ENCODE results near the gene DCX. TPM values are rescaled to one million over a fixed set of nuclear protein-coding genes. Genes with fewer than 3 reads are reported as not detected.

Gene DCX
- total and polyA plus RNA-seq, 2 of the 4 experiments (the other 2 are of a cell fraction) = not detected

DNA sequence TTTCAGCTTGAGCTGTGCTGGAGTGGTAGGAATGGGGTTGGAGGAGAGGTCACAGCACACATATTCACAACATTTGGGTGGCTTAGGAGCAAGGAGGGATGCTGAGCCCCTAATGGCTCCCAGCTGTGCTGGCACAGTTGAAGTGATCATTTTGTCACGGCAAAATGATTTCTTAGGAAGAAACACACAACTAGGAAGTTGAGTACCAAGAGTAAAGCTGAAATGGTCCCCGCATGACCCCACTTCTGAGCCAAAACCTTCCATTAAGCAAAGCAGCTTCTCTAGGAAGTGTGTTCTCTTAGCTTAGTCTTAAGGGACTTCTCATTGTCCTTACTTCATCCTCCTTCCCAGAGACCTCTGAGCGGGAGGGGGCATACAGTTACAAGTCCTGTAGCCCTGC, 154.3 kb downstream of the DCX start:
- H3K18ac ChIP-seq (ENCODE audit: low read depth, low read length) = no peak overlapping the region
- ChIA-PET CTCF (no interaction called here), POLR2A (ENCODE audit: unreplicated experiment) (no interaction called here)
- no peaks in the 10 kb centered on the region for H3K9me1 ChIP-seq (ENCODE audit: insufficient read depth, low read length)
- no peak overlapping the region for H2BK15ac ChIP-seq (ENCODE audit: low read depth, low read length)
- H2BK20ac ChIP-seq (ENCODE audit: low read depth, low read length) = no peak overlapping the region
- H3K79me1 ChIP-seq (ENCODE audit: low read depth in 1 of 2, low read length in 2 of 2) = no peaks in the 10 kb centered on the region
- H4K91ac ChIP-seq (ENCODE audit: insufficient read depth, low read depth, low read length) = no peak overlapping the region
- no peaks in the 10 kb centered on the region for H4K20me1 ChIP-seq (ENCODE audit: insufficient read depth, low read length)
- BruUV-seq (replicated peaks) = no TSS peak
- no peak overlapping the region for H3K23ac ChIP-seq (ENCODE audit: low read depth, low read length)
- dilution Hi-C loops (cut with HindIII; ENCODE audit: low sequenced_read_pairs, unreplicated experiment) = no loop called here
- H4K8ac ChIP-seq (ENCODE audit: low read depth in 2 of 2, low read length in 2 of 2) = no peak overlapping the region
- H2BK120ac ChIP-seq (ENCODE audit: low read depth, low read length) = no peak overlapping the region
- no peak overlapping the region for H2AK9ac ChIP-seq (replicated peaks; ENCODE audit: low read depth, low read length, poor library complexity)
- no peak overlapping the region for H3K4me3 ChIP-seq (ENCODE audit: insufficient read depth, low read depth, low read length)
- H3K4me2 ChIP-seq (ENCODE audit: low read depth, low read length) = no peak overlapping the region
- peaks cover 6% of the 10 kb centered on the region for H3K27me3 ChIP-seq (ENCODE audit: control insufficient read depth, insufficient read depth, low read length)
- DNase-seq (no peak), ATAC-seq (ENCODE audit: low read depth) (no peak)
- H2AK5ac ChIP-seq (ENCODE audit: low read depth, low read length) = no peak overlapping the region
- H3K56ac ChIP-seq (ENCODE audit: extremely low read depth, insufficient read depth, low read length) = no peak overlapping the region
- H3K4me1 ChIP-seq (ENCODE audit: control insufficient read depth, insufficient read depth, low read length) = no peaks in the 10 kb centered on the region
- no peak overlapping the region for H2BK5ac ChIP-seq (ENCODE audit: low read depth, low read length, poor library complexity, severe bottlenecking)
- no CpG with 5 or more reads among the region's 3 CpGs for WGBS, 2 experiments (ENCODE audit: extremely low coverage in 2 of 2, insufficient read length in 1 of 2)
- no peak overlapping the region for H3K14ac ChIP-seq (replicated peaks; ENCODE audit: low read depth, low read length)
- no peak overlapping the region for H3K9ac ChIP-seq (ENCODE audit: low read depth, low read length)
- no peak overlapping the region for H3K27ac ChIP-seq (ENCODE audit: insufficient read depth, low read length)
- H4K5ac ChIP-seq (ENCODE audit: low read depth, low read length) = no peak overlapping the region
- no peak overlapping the region for H2AFZ ChIP-seq (replicated peaks; ENCODE audit: low read length, poor library complexity)
- H3K4ac ChIP-seq (ENCODE audit: low read depth, low read length) = no peak overlapping the region
- no peaks in the 10 kb centered on the region for H3K36me3 ChIP-seq (ENCODE audit: control insufficient read depth, insufficient read depth, low read length)
- TF ChIP-seq ELK1 (IDR thresholded peaks at IDR 0.05; ENCODE audit: borderline replicate concordance, low read depth, low read length) = no peak
- no peak for TF ChIP-seq MAFK (IDR thresholded peaks at IDR 0.05; ENCODE audit: low read depth, low read length)
- TF ChIP-seq CHD1 (IDR thresholded peaks at IDR 0.05; ENCODE audit: low read depth, low read length) = no peak
- intact Hi-C loops (cut with micrococcal nuclease) = no loop called here
- H3K9me3 ChIP-seq (ENCODE audit: control insufficient read depth, insufficient read depth, low read length) = no peaks in the 10 kb centered on the region
- in situ Hi-C loops (cut with MboI; ENCODE audit: low sequenced_read_pairs) = no loop called here

Data from IMR-90 (cell line).